GM12892 (cell line): ENCODE measurements around the gene NSMF.
A peak's percentile ranks its signal among the peaks of the same experiment; 100 is the strongest.

Experiments used
- DNase-seq: peaks from one replicate; pipeline ENCODE4 v3.0.0; 2011; ENCODE audit not compliant: insufficient read length
- FAIRE-seq: peaks from 2 replicates; lab custom pipeline; 2011; peaks lifted over from hg19 to GRCh38; lab: Jason Lieb, UNC
- POLR2A ChIP-seq: IDR thresholded peaks from 2 replicates; pipeline ENCODE4 v1.6.1; 2011; ENCODE audit warnings: low read depth, low read length, control low read depth
- POLR2AphosphoS5 ChIP-seq: IDR thresholded peaks from 2 replicates; pipeline ENCODE4 v1.6.1; 2011; ENCODE audit warnings: low read depth, low read length, control low read depth
- TAF1 ChIP-seq: IDR thresholded peaks from 2 replicates; pipeline ENCODE4 v1.6.1; 2011; ENCODE audit warnings: low read depth, mild to moderate bottlenecking, control low read depth, low read length, borderline replicate concordance

NSMF gene

GRCh38 chr9:137428311-137428630, 30.9 kb downstream of the NSMF start:
- FAIRE-seq (no peak), DNase-seq (no peak)
- TF ChIP-seq POLR2AphosphoS5 (no peak), POLR2A (no peak), TAF1 (no peak)

GRCh38 chr9:137427454-137428310, 31.5 kb downstream of the NSMF start:
- TF ChIP-seq TAF1, result no peak
- FAIRE-seq (no peak), DNase-seq (no peak)

GRCh38 chr9:137426018-137426681, 33.0 kb downstream of the NSMF start:
- no peak for FAIRE-seq
- TF ChIP-seq POLR2AphosphoS5 (no peak), POLR2A (no peak), TAF1 (no peak)

GRCh38 chr9:137423514-137424291, 35.4 kb downstream of the NSMF start:
- TF ChIP-seq POLR2AphosphoS5 (no peak), POLR2A (no peak), TAF1 (no peak)
- FAIRE-seq, result no peak
- DNase-seq, result peak; percentile 16

More at GRCh38 chr9:137426018-137426681, 33.0 kb downstream of the NSMF start:
- DNase-seq, result no peak

GRCh38 chr9:137422604-137423513, 36.3 kb downstream of the NSMF start, which contains the start of the genes EXD3 and NOXA1:
TSS of gene EXD3 (minus strand) at chr9:137423162. CDS start at chr9:137395357, 27,805 bp downstream.
TSS of gene NOXA1 (plus strand) at chr9:137423393. CDS start at chr9:137423530, 137 bp downstream.
- peak; percentile 96 for FAIRE-seq
- TF ChIP-seq POLR2A, result peak; percentile 50; the same call in 1 of the 2 replicates
- no peak; the same call in 1 of the 2 replicates for TF ChIP-seq TAF1
- DNase-seq, result peak; percentile 91

GRCh38 chr9:137421838-137422603, 37.1 kb downstream of the NSMF start:
- FAIRE-seq (peak; percentile 44), DNase-seq (no peak)
- TF ChIP-seq POLR2A, result no peak
- no peak for TF ChIP-seq TAF1
- TF ChIP-seq POLR2AphosphoS5, result no peak

GRCh38 chr9:137417161-137418021, 41.7 kb downstream of the NSMF start:
- TF ChIP-seq POLR2AphosphoS5, result no peak
- TF ChIP-seq TAF1, result no peak
- TF ChIP-seq POLR2A, result 0 out of 2 replicates have a peak, but pooled peaks have one; percentile 34
- DNase-seq, result no peak
- FAIRE-seq, result no peak

- TF ChIP-seq POLR2AphosphoS5 (no peak), POLR2A (no peak), TAF1 (no peak)
- DNase-seq, result no peak
- FAIRE-seq, result no peak
These were observed 42.5 kb downstream of the NSMF start for GRCh38 chr9:137416563-137417151.

- no peak for TF ChIP-seq TAF1
- TF ChIP-seq POLR2A, result no peak
- no peak for TF ChIP-seq POLR2AphosphoS5
- no peak for DNase-seq
- FAIRE-seq, result no peak
These were observed 43.0 kb downstream of the NSMF start for GRCh38 chr9:137416006-137416562.
